Type B pancreatic cell (in vitro differentiated cells): ENCODE data around the gene ANKH. TPM values are rescaled to one million over a fixed set of nuclear protein-coding genes. Genes with fewer than 3 reads are reported as not detected.

Source experiments
- DNase-seq: peaks from one replicate; pipeline ENCODE4 v3.0.0; 2021; ENCODE audit warnings: mixed read lengths; ENCODE audit not compliant: unreplicated experiment; ENCODE audit errors: extremely low spot score
- H3K27ac Mint-ChIP-seq: 2 replicates; pipeline ENCODE4 v1.8.0; 2021; ENCODE audit warnings: mild to moderate bottlenecking, mixed read lengths
- H3K27me3 Mint-ChIP-seq: 2 replicates; pipeline ENCODE4 v1.8.0; 2021; ENCODE audit warnings: mixed read lengths
- H3K36me3 Mint-ChIP-seq: 2 replicates; pipeline ENCODE4 v1.8.0; 2021; ENCODE audit warnings: mixed read lengths
- H3K4me1 Mint-ChIP-seq: one replicate; pipeline ENCODE4 v1.8.0; 2021; ENCODE audit warnings: mixed read lengths; ENCODE audit not compliant: unreplicated experiment
- H3K4me3 Mint-ChIP-seq: 2 replicates; pipeline ENCODE4 v1.8.0; 2021; ENCODE audit warnings: mild to moderate bottlenecking, mixed read lengths
- H3K9me3 Mint-ChIP-seq: 2 replicates; pipeline ENCODE4 v1.8.0; 2021; ENCODE audit warnings: mixed read lengths
- total RNA-seq: library from RNA; stranded (reverse); gene quantifications from 2 replicates; pipeline ENCODE4 v1.2.1, GENCODE V29; 2021; ENCODE audit warnings: low replicate concordance
- TF ChIP-seq, protein P1 (sequence below): fragments of 200-600 bp; sonication (generic); conservative IDR thresholded peaks from 2 replicates; pipeline ENCODE4 v1.5.0; 2021; ENCODE audit warnings: antibody characterized with exemption, mild to moderate bottlenecking

ANKH gene
- total RNA-seq, 1 donor from 2014 or later, result 41.1 TPM

DNA sequence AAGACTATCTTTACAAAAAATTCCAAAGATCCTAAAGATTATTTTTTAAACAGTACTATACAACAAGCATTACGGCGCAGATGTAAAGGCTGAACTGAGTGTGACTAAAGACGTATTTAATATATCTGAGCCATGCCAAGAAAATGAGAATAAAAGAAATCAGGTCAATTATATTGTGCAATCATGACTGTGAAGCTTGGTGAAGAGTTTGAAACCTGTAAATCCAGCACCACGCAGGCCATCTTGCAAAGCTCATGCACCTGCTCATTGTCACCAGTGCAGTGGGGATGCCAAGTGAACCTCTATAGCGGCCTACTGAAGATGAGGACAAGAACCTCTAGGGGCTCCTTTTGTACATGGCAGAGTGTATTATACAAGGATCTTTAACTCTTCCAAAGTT lies 89.0 kb downstream of the ANKH start:
- H3K36me3 Mint-ChIP-seq, result peaks cover 42% of the 10 kb centered on the region
- no peak overlapping the region for H3K27ac Mint-ChIP-seq
- H3K4me3 Mint-ChIP-seq, result no peak overlapping the region
- DNase-seq, result no peak
- peaks cover 37% of the 10 kb centered on the region for H3K4me1 Mint-ChIP-seq
- H3K9me3 Mint-ChIP-seq, result peaks cover 8% of the 10 kb centered on the region
- TF ChIP-seq, protein P1, sequence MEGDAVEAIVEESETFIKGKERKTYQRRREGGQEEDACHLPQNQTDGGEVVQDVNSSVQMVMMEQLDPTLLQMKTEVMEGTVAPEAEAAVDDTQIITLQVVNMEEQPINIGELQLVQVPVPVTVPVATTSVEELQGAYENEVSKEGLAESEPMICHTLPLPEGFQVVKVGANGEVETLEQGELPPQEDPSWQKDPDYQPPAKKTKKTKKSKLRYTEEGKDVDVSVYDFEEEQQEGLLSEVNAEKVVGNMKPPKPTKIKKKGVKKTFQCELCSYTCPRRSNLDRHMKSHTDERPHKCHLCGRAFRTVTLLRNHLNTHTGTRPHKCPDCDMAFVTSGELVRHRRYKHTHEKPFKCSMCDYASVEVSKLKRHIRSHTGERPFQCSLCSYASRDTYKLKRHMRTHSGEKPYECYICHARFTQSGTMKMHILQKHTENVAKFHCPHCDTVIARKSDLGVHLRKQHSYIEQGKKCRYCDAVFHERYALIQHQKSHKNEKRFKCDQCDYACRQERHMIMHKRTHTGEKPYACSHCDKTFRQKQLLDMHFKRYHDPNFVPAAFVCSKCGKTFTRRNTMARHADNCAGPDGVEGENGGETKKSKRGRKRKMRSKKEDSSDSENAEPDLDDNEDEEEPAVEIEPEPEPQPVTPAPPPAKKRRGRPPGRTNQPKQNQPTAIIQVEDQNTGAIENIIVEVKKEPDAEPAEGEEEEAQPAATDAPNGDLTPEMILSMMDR, result no peak
- no peaks in the 10 kb centered on the region for H3K27me3 Mint-ChIP-seq

DNA sequence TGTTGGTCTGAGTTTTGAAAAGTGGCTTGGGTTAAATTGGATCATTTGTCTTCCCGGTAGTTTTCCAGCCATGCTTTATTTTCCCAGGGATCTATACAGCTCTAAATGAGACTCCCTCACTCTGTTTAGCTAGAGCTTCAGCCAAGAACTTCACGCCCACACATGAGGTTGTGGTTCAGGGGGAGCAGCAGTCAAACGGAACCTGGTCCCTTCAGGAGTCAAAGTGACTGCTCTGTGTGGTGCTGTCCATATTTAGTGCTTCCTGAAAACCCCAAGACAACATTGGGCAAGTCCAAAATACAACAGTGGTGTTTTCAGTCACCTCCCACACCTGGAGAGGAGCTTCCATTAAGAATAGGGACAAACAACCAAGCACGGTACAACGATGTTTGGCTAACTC lies 90.5 kb downstream of the ANKH start:
- Mint-ChIP-seq H3K36me3 (peaks cover 36% of the 10 kb centered on the region), H3K4me1 (peaks cover 36% of the 10 kb centered on the region), H3K9me3 (peaks cover 8% of the 10 kb centered on the region), H3K27me3 (no peaks in the 10 kb centered on the region), H3K27ac (no peak overlapping the region), H3K4me3 (no peak overlapping the region)
- TF ChIP-seq, protein P1, result no peak
- no peak for DNase-seq

DNA sequence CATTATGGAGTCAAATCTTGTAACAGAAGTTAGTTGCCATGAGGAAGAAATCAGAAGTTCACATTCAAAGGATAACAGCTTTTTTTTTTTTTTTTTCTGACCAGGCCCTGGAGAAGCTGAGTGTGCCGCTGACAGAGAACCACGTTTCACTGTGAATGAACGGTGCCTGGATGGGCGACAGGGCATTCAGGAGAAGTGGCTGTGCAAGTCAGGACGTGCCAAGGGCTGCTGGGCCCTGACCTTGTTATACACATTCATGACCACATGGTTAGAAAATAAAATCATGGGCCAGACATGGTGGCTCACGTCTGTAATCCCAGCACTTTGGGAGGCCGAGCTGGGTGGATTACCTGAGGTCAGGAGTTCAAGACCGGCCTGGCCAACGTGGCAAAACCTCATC lies 91.6 kb downstream of the ANKH start:
- peaks cover 8% of the 10 kb centered on the region for H3K9me3 Mint-ChIP-seq
- peaks cover 38% of the 10 kb centered on the region for H3K4me1 Mint-ChIP-seq
- TF ChIP-seq, protein P1, result no peak
- H3K36me3 Mint-ChIP-seq, result peaks cover 30% of the 10 kb centered on the region
- no peaks in the 10 kb centered on the region for H3K27me3 Mint-ChIP-seq
- H3K4me3 Mint-ChIP-seq, result no peak overlapping the region
- no peak for DNase-seq
- H3K27ac Mint-ChIP-seq, result no peak overlapping the region

DNA sequence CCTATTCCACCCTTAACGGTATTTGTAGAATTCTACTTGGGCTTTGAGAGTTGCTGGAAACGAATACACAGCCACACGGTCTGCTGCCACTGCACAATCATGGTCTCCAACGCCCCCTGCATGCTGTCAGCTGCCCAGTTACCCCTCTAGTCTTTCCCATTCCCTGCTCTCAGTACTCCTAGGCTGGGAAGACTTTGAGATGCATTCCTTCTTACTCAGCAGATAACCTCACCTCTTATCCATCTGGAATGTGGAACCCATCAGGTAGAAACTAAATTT lies 92.8 kb downstream of the ANKH start:
- Mint-ChIP-seq H3K4me3 (no peak overlapping the region), H3K9me3 (peaks cover 8% of the 10 kb centered on the region), H3K27ac (no peak overlapping the region), H3K27me3 (no peaks in the 10 kb centered on the region), H3K4me1 (peaks cover 42% of the 10 kb centered on the region), H3K36me3 (peaks cover 28% of the 10 kb centered on the region)
- no peak for DNase-seq
- TF ChIP-seq, protein P1, result no peak

DNA sequence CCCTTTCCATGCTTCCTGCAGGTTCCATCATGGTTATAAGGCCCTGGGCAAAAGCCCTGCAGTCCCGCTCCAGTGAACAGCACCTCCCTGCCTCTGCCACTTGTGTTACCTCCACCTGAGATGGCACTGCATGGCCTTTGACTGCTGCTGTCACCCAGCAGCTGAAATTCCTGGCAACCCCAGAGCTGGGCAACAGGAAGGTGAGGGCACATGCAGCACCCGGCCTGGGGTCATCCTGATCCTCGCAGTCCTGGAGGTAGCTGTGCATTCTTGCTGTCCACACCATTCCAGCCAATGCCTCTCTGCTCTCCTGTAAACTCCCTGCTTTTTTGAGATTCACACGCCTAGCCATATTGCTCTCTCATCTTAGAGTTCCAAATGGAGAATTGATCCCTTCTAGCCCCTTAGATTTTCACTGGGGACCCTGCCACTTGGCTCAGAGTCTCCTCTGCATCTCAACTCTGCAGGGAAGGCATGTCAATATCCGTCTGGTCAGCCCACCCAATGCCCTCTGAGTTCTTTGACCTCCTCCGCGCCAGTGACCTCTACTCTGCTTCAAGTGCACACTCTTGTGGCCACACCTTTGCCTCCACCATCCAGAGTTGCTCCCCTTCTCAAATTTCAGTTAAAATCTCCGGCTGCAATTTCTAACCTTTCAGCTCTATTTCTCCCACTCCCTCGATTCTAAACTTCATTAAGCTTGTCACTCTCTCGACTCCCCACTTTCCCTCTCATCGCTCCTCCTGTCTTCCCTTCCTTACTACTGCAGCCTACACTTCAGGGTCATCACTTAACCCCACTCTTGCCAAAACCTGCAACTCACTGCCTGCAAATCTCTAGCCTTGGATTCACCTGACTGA lies 93.4 kb downstream of the ANKH start:
- H3K9me3 Mint-ChIP-seq, result peaks cover 8% of the 10 kb centered on the region
- DNase-seq, result no peak
- H3K4me3 Mint-ChIP-seq, result no peak overlapping the region
- no peaks in the 10 kb centered on the region for H3K27me3 Mint-ChIP-seq
- peaks cover 28% of the 10 kb centered on the region for H3K36me3 Mint-ChIP-seq
- TF ChIP-seq, protein P1, result no peak
- peaks cover 42% of the 10 kb centered on the region for H3K4me1 Mint-ChIP-seq
- H3K27ac Mint-ChIP-seq, result no peak overlapping the region
